GDM1 (cell line): ENCODE measurements around the gene NRGN.

Experiments used
- DNase-seq: peaks from one replicate; lab custom pipeline; 2025; lab: John Stamatoyannopoulos, UW

The NRGN gene

GRCh38 chr11:124791626-124792341 lies 52.0 kb downstream of the NRGN start:
- DNase-seq, result no peak

GRCh38 chr11:124793466-124794278 lies 53.9 kb downstream of the NRGN start:
- DNase-seq, result peak; percentile 5

GRCh38 chr11:124796312-124796711 lies 56.6 kb downstream of the NRGN start:
- DNase-seq, result no peak
